ENCODE measurements around the gene CST1. TPM values are rescaled to one million over a fixed set of nuclear protein-coding genes. Genes with fewer than 3 reads are reported as not detected.
A peak's percentile ranks its signal among the peaks of the same experiment; 100 is the strongest.

CST1 gene
- total RNA-seq, 6 donors from 2014 or later: not detected

DNA sequence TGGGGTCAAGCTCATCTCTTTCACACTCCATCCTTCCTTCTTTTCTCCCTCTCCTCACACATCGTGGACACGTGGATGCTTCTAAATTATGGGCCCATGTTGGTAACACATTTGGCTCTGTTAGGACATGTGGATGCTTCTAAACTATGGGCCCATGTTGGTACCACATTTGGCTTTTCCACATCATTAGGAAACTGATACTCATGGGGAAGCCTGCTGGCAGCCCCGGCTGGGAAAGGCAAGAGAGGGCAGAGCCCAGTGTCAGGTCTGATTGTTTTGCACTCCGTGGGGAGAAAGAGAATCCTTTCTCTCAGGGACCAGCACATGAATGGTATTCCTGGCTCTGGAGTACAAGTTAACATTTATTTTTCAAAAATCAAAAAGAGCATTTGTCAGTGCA lies 4.0 kb upstream of the CST1 start:
- Histone ChIP-seq H3K4me1 (peaks cover 0 to 5% (median 0%) of the 10 kb centered on the region in 4 donors), H3K9me3 (no peaks in the 10 kb centered on the region), H3K36me3 (no peaks in the 10 kb centered on the region), H3K27ac (peak overlapping the region in 1 of 4 donors; percentile 29), H3K27me3 (no peaks in the 10 kb centered on the region), H3K4me3 (no peak overlapping the region)
- 71 to 84% methylated on average over 4 of the region's 4 CpGs for WGBS, 2 donors
- TF ChIP-seq EP300 (IDR thresholded peaks at IDR 0.05) (no peak), POLR2A (IDR thresholded peaks at IDR 0.05) (no peak), POLR2AphosphoS5 (IDR thresholded peaks at IDR 0.05) (no peak)
- TF ChIP-seq, protein P1, sequence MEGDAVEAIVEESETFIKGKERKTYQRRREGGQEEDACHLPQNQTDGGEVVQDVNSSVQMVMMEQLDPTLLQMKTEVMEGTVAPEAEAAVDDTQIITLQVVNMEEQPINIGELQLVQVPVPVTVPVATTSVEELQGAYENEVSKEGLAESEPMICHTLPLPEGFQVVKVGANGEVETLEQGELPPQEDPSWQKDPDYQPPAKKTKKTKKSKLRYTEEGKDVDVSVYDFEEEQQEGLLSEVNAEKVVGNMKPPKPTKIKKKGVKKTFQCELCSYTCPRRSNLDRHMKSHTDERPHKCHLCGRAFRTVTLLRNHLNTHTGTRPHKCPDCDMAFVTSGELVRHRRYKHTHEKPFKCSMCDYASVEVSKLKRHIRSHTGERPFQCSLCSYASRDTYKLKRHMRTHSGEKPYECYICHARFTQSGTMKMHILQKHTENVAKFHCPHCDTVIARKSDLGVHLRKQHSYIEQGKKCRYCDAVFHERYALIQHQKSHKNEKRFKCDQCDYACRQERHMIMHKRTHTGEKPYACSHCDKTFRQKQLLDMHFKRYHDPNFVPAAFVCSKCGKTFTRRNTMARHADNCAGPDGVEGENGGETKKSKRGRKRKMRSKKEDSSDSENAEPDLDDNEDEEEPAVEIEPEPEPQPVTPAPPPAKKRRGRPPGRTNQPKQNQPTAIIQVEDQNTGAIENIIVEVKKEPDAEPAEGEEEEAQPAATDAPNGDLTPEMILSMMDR (IDR thresholded peaks at IDR 0.05): no peak
- no peak for ATAC-seq (ENCODE audit: low FRiP score in 2 of 2)
- DNase-seq: no peak

DNA sequence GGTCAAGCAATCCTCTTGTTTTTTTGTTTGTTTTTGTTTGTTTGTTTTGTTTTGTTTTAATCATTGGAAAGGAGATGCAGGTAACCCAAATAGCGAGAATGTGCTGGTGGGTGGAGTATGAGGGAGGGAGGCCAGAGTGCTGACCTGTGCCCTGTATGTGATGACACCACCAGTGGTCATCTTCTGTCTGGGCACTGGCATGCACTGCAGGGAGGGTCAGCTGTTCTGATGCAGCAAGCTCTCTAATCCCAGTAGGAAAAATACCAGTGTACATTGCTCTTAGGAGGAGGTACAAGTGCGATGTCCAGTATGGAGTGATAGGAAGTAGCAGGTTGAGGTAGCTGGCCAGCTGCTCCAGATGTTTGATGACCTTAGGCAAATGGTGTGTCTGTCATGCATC lies 2.9 kb upstream of the CST1 start:
- H3K27me3 ChIP-seq: no peaks in the 10 kb centered on the region
- H3K4me3 ChIP-seq: no peak overlapping the region
- no peaks in the 10 kb centered on the region for H3K9me3 ChIP-seq
- no peak for ATAC-seq (ENCODE audit: low FRiP score in 2 of 2)
- H3K27ac ChIP-seq: no peak overlapping the region
- whole genome bisulfite sequencing, 2 donors: 90 to 94% methylated on average over 2 of the region's 2 CpGs
- peaks cover 0 to 5% (median 0%) of the 10 kb centered on the region in 4 donors for H3K4me1 ChIP-seq
- no peak for DNase-seq
- TF ChIP-seq POLR2A (IDR thresholded peaks at IDR 0.05): no peak
- no peak for TF ChIP-seq EP300 (IDR thresholded peaks at IDR 0.05)
- TF ChIP-seq POLR2AphosphoS5 (IDR thresholded peaks at IDR 0.05): no peak
- TF ChIP-seq, protein P1 (IDR thresholded peaks at IDR 0.05): no peak
- H3K36me3 ChIP-seq: no peaks in the 10 kb centered on the region

DNA sequence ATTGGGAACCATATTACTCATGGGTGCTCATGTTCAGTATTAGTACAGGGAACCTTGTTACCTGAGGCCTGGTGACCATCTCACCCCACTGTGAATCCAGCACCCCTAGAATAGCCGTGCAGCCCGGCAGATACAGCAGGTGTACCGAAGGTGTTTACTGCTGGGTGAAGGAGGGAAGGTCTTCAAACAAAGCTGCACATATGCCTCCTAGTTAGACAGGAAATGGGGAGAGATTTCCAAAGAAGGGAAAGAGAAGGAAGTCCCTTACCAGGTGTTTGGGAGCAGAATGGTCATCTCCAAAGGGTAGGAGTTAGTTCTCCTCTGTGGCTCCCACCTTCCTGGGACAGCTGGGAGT lies 2.4 kb upstream of the CST1 start:
- no peak overlapping the region for H3K27ac ChIP-seq
- DNase-seq (no peak), ATAC-seq (ENCODE audit: low FRiP score in 2 of 2) (no peak)
- H3K4me3 ChIP-seq: no peak overlapping the region
- H3K9me3 ChIP-seq: no peaks in the 10 kb centered on the region
- no peak for TF ChIP-seq EP300 (IDR thresholded peaks at IDR 0.05)
- TF ChIP-seq, protein P1 (IDR thresholded peaks at IDR 0.05): no peak
- TF ChIP-seq POLR2A (IDR thresholded peaks at IDR 0.05): no peak
- no peak for TF ChIP-seq POLR2AphosphoS5 (IDR thresholded peaks at IDR 0.05)
- 93 to 97% methylated on average over 3 of the region's 3 CpGs for WGBS, 2 donors
- H3K27me3 ChIP-seq: no peaks in the 10 kb centered on the region
- H3K4me1 ChIP-seq: peaks cover 0 to 5% (median 0%) of the 10 kb centered on the region in 4 donors
- H3K36me3 ChIP-seq: no peaks in the 10 kb centered on the region

DNA sequence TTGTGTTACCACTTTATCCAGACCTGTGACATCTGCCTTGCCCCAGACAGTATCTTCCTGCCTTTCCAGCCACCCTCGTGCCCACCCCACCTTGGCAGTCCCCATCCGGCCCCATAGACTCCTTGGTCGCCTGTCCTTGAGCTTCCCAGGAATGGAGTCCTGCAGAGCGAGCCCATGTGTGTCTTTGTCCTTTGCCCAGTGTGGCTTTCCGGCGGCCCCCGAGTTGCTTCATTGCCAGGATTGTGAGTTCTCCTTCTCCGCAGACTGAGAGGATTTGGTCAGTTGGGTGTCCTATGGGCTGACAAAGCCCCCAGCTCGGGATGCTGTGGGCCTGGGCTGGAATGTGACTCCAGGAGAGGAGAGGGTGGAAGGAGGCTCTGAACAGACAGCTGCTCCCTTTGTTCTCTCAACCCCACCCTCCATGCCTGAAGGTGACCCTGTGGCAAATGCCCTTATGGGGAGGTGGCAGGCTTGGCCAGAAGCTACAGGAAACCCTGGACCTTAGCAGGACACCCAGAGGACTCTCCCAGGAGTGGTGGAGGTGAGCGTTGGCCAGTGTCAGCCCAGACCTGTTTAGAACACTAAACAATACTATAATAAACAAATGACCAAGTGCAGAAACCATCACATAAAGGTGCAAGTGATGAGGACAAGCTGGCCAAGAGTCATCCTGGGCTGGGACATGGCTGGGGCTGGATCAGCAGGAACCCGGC lies 1.9 kb upstream of the CST1 start:
- WGBS, 2 donors: 84 to 85% methylated on average over 11 of the region's 11 CpGs
- Histone ChIP-seq H3K27ac (no peak overlapping the region), H3K36me3 (no peaks in the 10 kb centered on the region), H3K27me3 (no peaks in the 10 kb centered on the region), H3K4me1 (peaks cover 0 to 5% (median 0%) of the 10 kb centered on the region in 4 donors), H3K9me3 (no peaks in the 10 kb centered on the region), H3K4me3 (no peak overlapping the region)
- TF ChIP-seq POLR2AphosphoS5 (IDR thresholded peaks at IDR 0.05): no peak
- no peak for TF ChIP-seq EP300 (IDR thresholded peaks at IDR 0.05)
- TF ChIP-seq, protein P1 (IDR thresholded peaks at IDR 0.05): no peak
- TF ChIP-seq POLR2A (IDR thresholded peaks at IDR 0.05): no peak
- no peak for ATAC-seq (ENCODE audit: low FRiP score in 2 of 2)
- no peak for DNase-seq

DNA sequence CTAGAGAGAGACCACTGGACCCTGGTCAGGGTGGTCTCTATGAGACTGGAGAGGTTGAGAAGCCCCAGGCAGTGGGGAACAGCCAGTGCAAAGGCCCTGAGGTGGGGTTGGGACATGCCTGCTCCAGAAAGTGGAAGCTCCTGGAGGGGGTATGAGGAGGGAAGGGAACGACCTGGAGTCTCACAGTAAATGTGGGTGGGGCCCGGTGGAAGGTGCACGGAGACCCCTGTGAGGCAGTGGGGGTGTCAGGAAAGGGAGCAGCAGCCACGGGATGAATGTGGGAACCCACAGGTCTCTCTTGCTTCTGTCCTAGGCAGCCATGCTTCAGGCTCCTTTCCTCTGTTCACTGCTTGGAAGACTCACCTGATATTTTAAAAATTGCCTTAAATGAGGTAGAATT lies 1.3 kb upstream of the CST1 start:
- 83 to 86% methylated on average over 4 of the region's 4 CpGs for WGBS, 2 donors
- ATAC-seq (ENCODE audit: low FRiP score in 2 of 2) (peak in 1 of 2 donors; percentile 29), DNase-seq (no peak)
- Histone ChIP-seq H3K4me1 (peaks cover 0 to 5% (median 0%) of the 10 kb centered on the region in 4 donors), H3K9me3 (no peaks in the 10 kb centered on the region), H3K27ac (no peak overlapping the region), H3K27me3 (no peaks in the 10 kb centered on the region), H3K36me3 (no peaks in the 10 kb centered on the region), H3K4me3 (no peak overlapping the region)
- no peak for TF ChIP-seq POLR2A (IDR thresholded peaks at IDR 0.05)
- TF ChIP-seq EP300 (IDR thresholded peaks at IDR 0.05): no peak
- no peak for TF ChIP-seq POLR2AphosphoS5 (IDR thresholded peaks at IDR 0.05)
- TF ChIP-seq, protein P1 (IDR thresholded peaks at IDR 0.05): no peak

Measured in upper lobe of left lung (tissue), 6 donors.